ENCODE results near the gene INO80.

GRCh38 chr15:41151451-41152005, 35.4 kb upstream of the INO80 start:
- no peak for TF ChIP-seq CTCF (conservative IDR thresholded peaks at IDR 0.05; ENCODE audit: low read depth, low read length)
- no peak for TF ChIP-seq EZH2 (IDR thresholded peaks at IDR 0.05; ENCODE audit: borderline replicate concordance, low read depth, low read length, poor library complexity, severe bottlenecking)

All from A673 (cell line).